H1 (cell line): Measurements from ENCODE around the gene THAP4. TPM values are rescaled to one million over a fixed set of nuclear protein-coding genes. Genes with fewer than 3 reads are reported as not detected.

Experiments used
- CTCF ChIA-PET: fragments of 300-600 bp; sonication (Branson Sonifier 250); formaldehyde crosslinking; loops from one replicate; lab custom pipeline; 2021; ENCODE audit not compliant: partially characterized antibody; lab: Charles Lee
- POLR2A ChIA-PET: fragments of 300-600 bp; sonication (Branson Sonifier 250); formaldehyde crosslinking; loops from one replicate; lab custom pipeline; 2021; ENCODE audit warnings: inconsistent platforms; ENCODE audit not compliant: partially characterized antibody; lab: Charles Lee
- DNase-seq, 2 experiments: peaks; one replicate each; pipeline versions ENCODE4 v3.0.0 to v3.0.0-alpha.2; 2010 to 2022; ENCODE audit warnings: low spot score in 2 of 2, low read depth in 1 of 2, mixed read lengths in 1 of 2
- FAIRE-seq: peaks from 2 replicates; lab custom pipeline; 2011; peaks lifted over from hg19 to GRCh38; lab: Jason Lieb, UNC
- H2AFZ ChIP-seq: 2 replicates; pipeline ENCODE4 v1.8.1; 2012; ENCODE audit warnings: low read length, inconsistent platforms
- H2AK5ac ChIP-seq: 2 replicates; pipeline ENCODE4 v1.6.1; 2013; ENCODE audit warnings: low read depth, low read length
- H2BK120ac ChIP-seq: replicated peaks from 2 replicates; pipeline ENCODE3; 2013; ENCODE audit warnings: low read depth, low read length, inconsistent platforms
- H2BK12ac ChIP-seq: 2 replicates; pipeline ENCODE4 v1.6.1; 2013; ENCODE audit warnings: low read depth, low read length
- H2BK15ac ChIP-seq: 2 replicates; pipeline ENCODE4 v1.6.1; 2013; ENCODE audit warnings: low read length
- H2BK20ac ChIP-seq: 2 replicates; pipeline ENCODE4 v1.6.1; 2013; ENCODE audit warnings: low read length
- H2BK5ac ChIP-seq: 2 replicates; pipeline ENCODE4 v1.6.1; 2013; ENCODE audit warnings: low read depth, low read length
- H3K14ac ChIP-seq: 2 replicates; pipeline ENCODE4 v1.6.1; 2013; ENCODE audit warnings: inconsistent platforms; ENCODE audit not compliant: insufficient read length
- H3K18ac ChIP-seq: 2 replicates; pipeline ENCODE4 v1.6.1; 2013; ENCODE audit warnings: low read length; ENCODE audit errors: extremely low read depth
- H3K23ac ChIP-seq: 2 replicates; pipeline ENCODE4 v1.6.1; 2013; ENCODE audit warnings: inconsistent platforms; ENCODE audit not compliant: insufficient read length
- H3K23me2 ChIP-seq: 2 replicates; pipeline ENCODE4 v1.6.1; 2013; ENCODE audit warnings: low read depth, low read length
- H3K27ac ChIP-seq: 2 replicates; pipeline ENCODE4 v1.6.1; 2011; ENCODE audit warnings: low read depth, low read length, inconsistent platforms
- H3K27me3 ChIP-seq, 4 experiments: replicated peaks in 1 of 4; 1 replicate in 1 of 4; 2 replicates in 3 of 4; pipeline versions ENCODE4 v1.6.1 to v1.8.1; 2011 to 2013; ENCODE audit warnings: low read length in 3 of 4, mild to moderate bottlenecking in 3 of 4, inconsistent platforms in 2 of 4, mixed read lengths in 2 of 4, moderate library complexity in 1 of 4; ENCODE audit not compliant: control insufficient read depth in 3 of 4, insufficient read depth in 3 of 4; ENCODE audit errors: extremely low read depth in 1 of 4
- H3K36me3 ChIP-seq, 4 experiments: 2 replicates each; pipeline versions ENCODE4 v1.6.1 to v1.8.1; 2011 to 2013; ENCODE audit warnings: mild to moderate bottlenecking in 4 of 4, low read length in 3 of 4, moderate library complexity in 2 of 4, control low read depth in 1 of 4, inconsistent platforms in 1 of 4; ENCODE audit not compliant: insufficient read depth in 4 of 4, control insufficient read depth in 2 of 4
- H3K4ac ChIP-seq: replicated peaks from 2 replicates; pipeline ENCODE3; 2013; ENCODE audit warnings: low read length, low read depth, mixed read lengths, inconsistent platforms; ENCODE audit not compliant: insufficient read length
- H3K4me1 ChIP-seq, 4 experiments: replicated peaks in 1 of 4; 1 replicate in 1 of 4; 2 replicates in 3 of 4; pipeline versions ENCODE4 v1.6.1 to v1.8.1; 2011 to 2013; ENCODE audit warnings: low read length in 3 of 4, inconsistent platforms in 2 of 4, mixed read lengths in 1 of 4; ENCODE audit not compliant: insufficient read depth in 4 of 4, control insufficient read depth in 3 of 4
- H3K4me2 ChIP-seq, 2 experiments: 2 replicates each; pipeline versions ENCODE4 v1.6.1 to v1.8.1; 2011 to 2013; ENCODE audit warnings: low read depth in 2 of 2, low read length in 2 of 2, control low read depth in 1 of 2, inconsistent platforms in 1 of 2, mild to moderate bottlenecking in 1 of 2; ENCODE audit not compliant: insufficient read depth in 1 of 2
- H3K4me3 ChIP-seq, 4 experiments: fragments of 200-600, 300-600 bp in 1 of 4; sonication (generic), shearing (Covaris generic), sonication (Bioruptor Twin) in 1 of 4; 2 replicates each; pipeline versions ENCODE4 v1.5.1 to v1.8.1; 2011 to 2016; ENCODE audit warnings: low read length in 4 of 4, low read depth in 3 of 4, control low read depth in 2 of 4, inconsistent platforms in 2 of 4, mild to moderate bottlenecking in 2 of 4, mixed read lengths in 1 of 4, moderate library complexity in 1 of 4; ENCODE audit not compliant: insufficient read depth in 2 of 4; ENCODE audit errors: extremely low read depth in 1 of 4
- H3K56ac ChIP-seq: replicated peaks from 2 replicates; pipeline ENCODE3; 2013; ENCODE audit warnings: low read depth, mild to moderate bottlenecking, mixed read lengths, low read length, inconsistent platforms; ENCODE audit not compliant: insufficient read length
- H3K79me1 ChIP-seq: 2 replicates; pipeline ENCODE4 v1.6.1; 2013; ENCODE audit warnings: low read depth, low read length, control low read depth
- H3K79me2 ChIP-seq, 2 experiments: 2 replicates each; pipeline versions ENCODE4 v1.6.1 to v1.8.1; 2012 to 2013; ENCODE audit warnings: low read length in 2 of 2, mild to moderate bottlenecking in 2 of 2, inconsistent platforms in 1 of 2; ENCODE audit not compliant: insufficient read depth in 2 of 2, control insufficient read depth in 1 of 2
- H3K9ac ChIP-seq, 4 experiments: replicated peaks in 1 of 4; 1 replicate in 1 of 4; 2 replicates in 3 of 4; pipeline versions ENCODE4 v1.6.1 to v1.8.1; 2011 to 2013; ENCODE audit warnings: low read depth in 3 of 4, low read length in 3 of 4, control low read depth in 2 of 4, mild to moderate bottlenecking in 2 of 4, moderate library complexity in 2 of 4, inconsistent platforms in 1 of 4; ENCODE audit errors: extremely low read depth in 1 of 4
- H3K9me3 ChIP-seq, 2 experiments: 2 replicates each; pipeline versions ENCODE4 v1.6.1 to v1.8.1; 2012 to 2013; ENCODE audit warnings: mild to moderate bottlenecking in 2 of 2, moderate library complexity in 2 of 2, control low read depth in 1 of 2, inconsistent platforms in 1 of 2, low read depth in 1 of 2, low read length in 1 of 2, mixed read lengths in 1 of 2; ENCODE audit not compliant: insufficient read depth in 2 of 2
- H4K20me1 ChIP-seq, 2 experiments: replicated peaks in 1 of 2; 2 replicates each; pipeline versions ENCODE3 to v1.8.1; 2011 to 2013; ENCODE audit warnings: inconsistent platforms in 2 of 2, low read length in 2 of 2, mild to moderate bottlenecking in 1 of 2; ENCODE audit not compliant: insufficient read depth in 2 of 2, control insufficient read depth in 1 of 2
- H4K5ac ChIP-seq: 2 replicates; pipeline ENCODE4 v1.6.1; 2013; ENCODE audit warnings: low read length, low read depth, mixed read lengths, inconsistent platforms; ENCODE audit not compliant: insufficient read length
- H4K8ac ChIP-seq: 2 replicates; pipeline ENCODE4 v1.8.0; 2013; ENCODE audit warnings: mild to moderate bottlenecking, moderate library complexity, low read length, inconsistent platforms; ENCODE audit not compliant: insufficient read depth; ENCODE audit errors: extremely low read depth
- H4K91ac ChIP-seq: replicated peaks from 2 replicates; pipeline ENCODE3; 2013; ENCODE audit warnings: low read length, mixed read lengths, inconsistent platforms; ENCODE audit not compliant: insufficient read length
- BCL11A ChIP-seq, 2 experiments: IDR thresholded peaks; one replicate each; pipeline ENCODE4 v1.6.1; 2011; ENCODE audit warnings: low read depth in 2 of 2, low read length in 2 of 2, mild to moderate bottlenecking in 2 of 2
- CBX8 ChIP-seq: fragments of 300-800, 300-1000 bp; sonication (generic); IDR thresholded peaks from 2 replicates; pipeline ENCODE4 v1.7.1; 2016; ENCODE audit warnings: low read depth, low read length, borderline replicate concordance
- CHD2 ChIP-seq: IDR thresholded peaks from 2 replicates; pipeline ENCODE4 v1.6.1; 2012; ENCODE audit warnings: low read length, improper control_type of control experiment
- CTBP2 ChIP-seq: IDR thresholded peaks from 2 replicates; pipeline ENCODE4 v1.7.0; 2011; ENCODE audit warnings: borderline replicate concordance, mild to moderate bottlenecking, moderate library complexity, mixed read lengths, low read length; ENCODE audit not compliant: insufficient read depth, insufficient read length
- MAFK ChIP-seq: IDR thresholded peaks from 2 replicates; pipeline ENCODE4 v1.6.1; 2012; ENCODE audit warnings: low read depth, mild to moderate bottlenecking, improper control_type of control experiment, low read length
- SAP30 ChIP-seq: fragments of 300-600 bp; sonication (generic); IDR thresholded peaks from 2 replicates; pipeline ENCODE4 v1.7.1; 2012; ENCODE audit warnings: low read length, moderate library complexity, mild to moderate bottlenecking, inconsistent platforms; ENCODE audit not compliant: insufficient read depth, insufficient replicate concordance
- SIN3A ChIP-seq, 2 experiments: IDR thresholded peaks in 1 of 2; conservative IDR thresholded peaks in 1 of 2; 2 replicates each; pipeline ENCODE4 v1.6.1; 2011 to 2012; ENCODE audit warnings: low read length in 2 of 2, improper control_type of control experiment in 1 of 2, low read depth in 1 of 2, mild to moderate bottlenecking in 1 of 2
- TBP ChIP-seq: IDR thresholded peaks from 2 replicates; pipeline ENCODE4 v1.6.1; 2011; ENCODE audit warnings: low read depth, low read length, improper control_type of control experiment
- WGBS, 2 experiments: shearing (Covaris generic) in 1 of 2; methylation state at CpG; one replicate each; pipeline versions ENCODE4 v1.1.6 to v1.1.7; 2013 to 2015; ENCODE audit warnings: low lambda C conversion rate in 2 of 2, mixed read lengths in 2 of 2, inconsistent platforms in 1 of 2, low coverage in 1 of 2, missing lambda C conversion rate in 1 of 2; ENCODE audit not compliant: insufficient replicate concordance in 2 of 2, insufficient coverage in 1 of 2, insufficient read length in 1 of 2; ENCODE audit errors: extremely low coverage in 1 of 2, missing lambda C conversion rate in 1 of 2; 5-methylcytosine and 5-hydroxymethylcytosine counted together
- polyA plus RNA-seq, 7 experiments: library from polyadenylated mRNA; depleted of rRNA in 3 of 7; stranded (reverse) in 5 of 7; unstranded in 2 of 7; fragments of >200 nt in 5 of 7; fragments of 200-250 nt in 2 of 7; gene quantifications; 1 replicate in 5 of 7; 2 replicates in 1 of 7; 4 replicates in 1 of 7; pipeline versions ENCODE4 v1.2.1 to v1.2.3, GENCODE V29; 2011 to 2013; ENCODE audit warnings: missing spikeins in 2 of 7, mixed read lengths in 2 of 7
- total RNA-seq: library from RNA; stranded (reverse); fragmentation: NEBNext Ultra II Directional; extraction: Animal tissue kit (Norgen Biotek cat#: 25700); gene quantifications from 2 replicates; pipeline ENCODE4 v1.2.1, GENCODE V29; 2021

The THAP4 gene
- total and polyA plus RNA-seq, 2 of the 8 experiments (the other 6 are each of a cell fraction or from before 2014, with no cell fraction given) = 78.9 to 83.6 TPM

GRCh38 chr2:241665731-241666440 is 28.9 kb upstream of the THAP4 start:
- FAIRE-seq = no peak
- no peak overlapping the region for H2BK12ac ChIP-seq
- H3K27ac ChIP-seq = no peak overlapping the region
- H3K56ac ChIP-seq = no peak overlapping the region
- H4K91ac ChIP-seq = no peak overlapping the region
- no peak overlapping the region for H2BK5ac ChIP-seq
- H3K23me2 ChIP-seq = no peaks in the 10 kb centered on the region
- H3K27me3 ChIP-seq = no peaks in the 10 kb centered on the region
- H2AK5ac ChIP-seq = no peak overlapping the region
- no peak overlapping the region for H2BK120ac ChIP-seq
- H3K79me2 ChIP-seq = no peaks in the 10 kb centered on the region
- TF ChIP-seq SIN3A (conservative IDR thresholded peaks at IDR 0.05 in 1 of 2, IDR thresholded peaks at IDR 0.05 in 1 of 2; ENCODE audit: low read depth in 1 of 2, low read length in 2 of 2) = peak; percentile 97
- peak; percentile 66 for TF ChIP-seq CTBP2
- no peak for TF ChIP-seq BCL11A (IDR thresholded peaks at IDR 0.05; ENCODE audit: low read depth in 2 of 2, low read length in 2 of 2)
- TF ChIP-seq MAFK = no peak
- TF ChIP-seq CHD2 = no peak
- no peak for TF ChIP-seq TBP
- peak; percentile 56 for TF ChIP-seq SAP30
- no peak for TF ChIP-seq CBX8
- H2AFZ ChIP-seq = no peak overlapping the region
- no peak overlapping the region for H4K8ac ChIP-seq
- no peak overlapping the region for H3K18ac ChIP-seq
- peaks cover 6 to 9% of the 10 kb centered on the region in 2 experiments for H4K20me1 ChIP-seq
- no peak overlapping the region for H3K4ac ChIP-seq
- H3K4me1 ChIP-seq = no peaks in the 10 kb centered on the region
- no peak overlapping the region for H3K9ac ChIP-seq
- H3K4me2 ChIP-seq = no peak overlapping the region
- H2BK20ac ChIP-seq = no peak overlapping the region
- 92% methylated on average over 23 of the region's 23 CpGs; no CpG with 5 or more reads in 1 of the 2 experiments for WGBS, 2 experiments
- no peak overlapping the region for H2BK15ac ChIP-seq
- no peak overlapping the region for H4K5ac ChIP-seq
- ChIA-PET POLR2A (interaction anchor here (0.6 to 1.8 kb wide), 5 partner anchors 10 to 35 kb away, joined by 3 to 6 read pairs (median 4); no protein-coding TSS in a partner anchor), CTCF (interaction anchor here (1.1 to 1.5 kb wide), 5 partner anchors 11 to 68 kb away, joined by 3 to 7 read pairs (median 3); no protein-coding TSS in a partner anchor)
- no peak for DNase-seq
- H3K4me3 ChIP-seq = no peak overlapping the region
- no peaks in the 10 kb centered on the region for H3K9me3 ChIP-seq
- H3K36me3 ChIP-seq = peaks cover 7 to 24% (median 18%) of the 10 kb centered on the region in 4 experiments
- no peak overlapping the region for H3K23ac ChIP-seq
- no peak overlapping the region for H3K14ac ChIP-seq
- no peaks in the 10 kb centered on the region for H3K79me1 ChIP-seq
